Motor neuron (in vitro differentiated cells): ENCODE data around the gene IL18RAP. TPM values are rescaled to one million over a fixed set of nuclear protein-coding genes. Genes with fewer than 3 reads are reported as not detected.

Experiments used
- ATAC-seq, 8 experiments: fragments of 200-7000 bp; cut with Tn5 transposase; replicated peaks in 6 of 8; 2 replicates each; pipeline ENCODE4 v1.8.0; 2021; ENCODE audit warnings: mild to moderate bottlenecking in 8 of 8, moderate library complexity in 8 of 8
- H3K27ac ChIP-seq, 2 donors: fragments of 250-450 bp; sonication (Bioruptor Pico); 2 replicates each; pipeline ENCODE4 v1.9.0; 2021; ENCODE audit warnings: antibody characterized with exemption in 2 of 2, mild to moderate bottlenecking in 2 of 2, moderate library complexity in 1 of 2
- H3K4me1 ChIP-seq, 2 donors: fragments of 250-450 bp; sonication (Bioruptor Pico); replicated peaks in 1 of 2; 2 replicates each; pipeline ENCODE4 v1.6.1; 2021; ENCODE audit warnings: antibody characterized with exemption in 2 of 2, mild to moderate bottlenecking in 2 of 2, moderate library complexity in 1 of 2
- H3K4me3 ChIP-seq, 5 donors: fragments of 250-450 bp; sonication (Bioruptor Pico); 2 replicates each; pipeline ENCODE4 v1.9.0; 2021; ENCODE audit warnings: antibody characterized with exemption in 5 of 5, mild to moderate bottlenecking in 5 of 5, moderate library complexity in 4 of 5
- WGBS, 10 experiments: fragments of 450-650 bp; shearing (Covaris generic); methylation state at CpG; one replicate each; pipeline ENCODE4 v1.0.0; 2022; 5-methylcytosine and 5-hydroxymethylcytosine counted together
- in situ Hi-C, 9 experiments: fragments of 400-800 bp; cut with MboI; loops; one replicate each; pipeline ENCODE4 v1.15.0; 2021; ENCODE audit warnings: low sequenced_read_pairs in 9 of 9, low pct_unique_long_range_greater_than_20kb in 2 of 9; ENCODE audit not compliant: unreplicated experiment in 9 of 9
- total RNA-seq, 8 experiments: library from RNA; unstranded; fragments of 300-600 nt; gene quantifications; 2 replicates each; pipeline versions ENCODE4 v1.2.3 to v1.2.4, GENCODE V29; 2022

IL18RAP gene
- total RNA-seq, 8 experiments from 2014 or later, result 0.20 to 3.6 (median 1.9) TPM; not detected in 4

DNA sequence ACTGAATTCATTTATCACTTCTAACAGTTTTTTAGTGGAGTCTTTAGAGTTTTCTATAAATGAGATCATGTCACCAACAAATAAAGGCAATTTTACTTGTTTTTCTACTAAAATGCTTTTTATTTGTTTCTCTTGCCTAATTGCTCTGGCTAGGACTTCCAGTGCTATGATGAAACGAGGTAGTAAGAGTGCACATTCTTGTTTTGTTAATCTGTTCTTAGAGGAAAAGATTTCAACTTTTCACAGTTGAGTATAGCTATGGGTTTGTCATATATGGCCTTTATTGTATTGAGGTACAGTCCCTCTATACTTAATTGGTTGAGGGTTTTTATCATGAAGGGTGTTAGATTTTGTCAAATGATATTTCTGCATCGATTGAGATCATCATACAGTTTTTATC is 5.6 kb downstream of the IL18RAP start:
- ATAC-seq, result no peak
- 22 to 76% (median 63%) methylated on average over 1 to 2 of the region's 2 CpGs; no CpG with 5 or more reads in 2 of the 10 experiments for WGBS, 10 experiments
- in situ Hi-C loops, result loop anchor here in 3 of 9 experiments (25.0 kb wide), 3 partner anchors 166 to 541 kb away; no protein-coding TSS in a partner anchor
- Histone ChIP-seq H3K4me3 (no peak overlapping the region), H3K4me1 (no peaks in the 10 kb centered on the region), H3K27ac (no peak overlapping the region)

DNA sequence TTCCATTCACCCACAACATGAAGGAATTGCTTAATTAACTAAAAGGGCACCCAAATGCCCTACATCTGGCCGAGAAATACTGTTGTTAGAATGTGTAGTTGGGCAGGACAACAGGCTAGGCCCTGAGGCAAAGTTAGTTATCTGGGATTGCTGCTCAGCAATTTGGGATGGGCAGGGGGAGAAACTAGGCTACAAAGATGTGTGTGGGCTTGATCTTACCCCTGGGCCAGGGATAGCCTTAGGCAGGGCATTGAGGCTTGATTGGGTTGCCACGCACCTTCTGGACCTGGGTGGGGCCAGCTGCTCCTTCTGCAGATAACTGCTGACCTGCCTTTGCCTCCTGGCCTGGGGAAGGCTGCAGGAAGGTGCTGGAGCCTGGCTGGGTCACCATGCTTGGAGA is 9.4 kb downstream of the IL18RAP start:
- in situ Hi-C loops, result loop anchor here in 3 of 9 experiments (25.0 kb wide), 3 partner anchors 170 to 545 kb away; no protein-coding TSS in a partner anchor
- no peaks in the 10 kb centered on the region for H3K4me1 ChIP-seq

DNA sequence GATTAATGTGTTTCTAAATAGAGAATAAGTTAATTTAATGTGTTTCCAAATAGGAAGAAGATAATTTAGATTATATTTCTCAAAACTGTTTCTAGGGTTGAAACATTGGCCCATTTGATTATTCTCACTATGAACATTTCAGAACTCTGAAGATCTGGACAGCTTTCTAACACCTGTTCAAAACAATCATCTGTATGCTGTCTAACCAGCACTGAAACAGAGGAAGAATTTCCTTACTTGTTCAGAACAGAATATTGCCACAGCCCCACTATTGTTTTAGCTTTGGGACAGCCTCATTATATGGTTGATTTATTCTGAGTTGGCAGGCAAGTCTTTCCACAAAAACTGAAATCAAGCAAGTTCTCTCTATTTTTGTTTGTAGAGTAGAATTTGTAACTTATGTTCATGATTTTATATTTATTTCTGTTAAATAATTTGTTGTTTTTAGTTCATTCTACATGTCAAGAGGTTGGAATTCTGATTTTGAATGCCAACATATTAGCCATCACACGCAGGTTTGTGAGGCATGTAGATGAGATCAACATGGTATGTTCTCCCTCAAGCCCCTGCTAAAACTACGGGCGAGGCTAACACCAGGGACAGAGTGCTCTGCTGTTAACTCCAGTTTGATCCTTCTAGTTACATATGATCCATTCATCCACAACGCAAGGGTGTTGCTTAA is 11.2 kb downstream of the IL18RAP start:
- Histone ChIP-seq H3K27ac (no peak overlapping the region), H3K4me3 (no peak overlapping the region), H3K4me1 (no peaks in the 10 kb centered on the region)
- in situ Hi-C loops, result loop anchor here in 3 of 9 experiments (25.0 kb wide), 3 partner anchors 172 to 547 kb away; no protein-coding TSS in a partner anchor
- no peak for ATAC-seq
- WGBS, 10 experiments, result 60 to 100% (median 79%) methylated on average over 1 to 4 of the region's 4 CpGs

More for the DNA sequence above, 9.4 kb downstream of the IL18RAP start:
- Histone ChIP-seq H3K27ac (no peak overlapping the region), H3K4me3 (no peak overlapping the region)
- no peak for ATAC-seq
- 40 to 100% (median 80%) methylated on average over 1 of the region's 2 CpGs; no CpG with 5 or more reads in 4 of the 10 experiments for WGBS, 10 experiments

DNA sequence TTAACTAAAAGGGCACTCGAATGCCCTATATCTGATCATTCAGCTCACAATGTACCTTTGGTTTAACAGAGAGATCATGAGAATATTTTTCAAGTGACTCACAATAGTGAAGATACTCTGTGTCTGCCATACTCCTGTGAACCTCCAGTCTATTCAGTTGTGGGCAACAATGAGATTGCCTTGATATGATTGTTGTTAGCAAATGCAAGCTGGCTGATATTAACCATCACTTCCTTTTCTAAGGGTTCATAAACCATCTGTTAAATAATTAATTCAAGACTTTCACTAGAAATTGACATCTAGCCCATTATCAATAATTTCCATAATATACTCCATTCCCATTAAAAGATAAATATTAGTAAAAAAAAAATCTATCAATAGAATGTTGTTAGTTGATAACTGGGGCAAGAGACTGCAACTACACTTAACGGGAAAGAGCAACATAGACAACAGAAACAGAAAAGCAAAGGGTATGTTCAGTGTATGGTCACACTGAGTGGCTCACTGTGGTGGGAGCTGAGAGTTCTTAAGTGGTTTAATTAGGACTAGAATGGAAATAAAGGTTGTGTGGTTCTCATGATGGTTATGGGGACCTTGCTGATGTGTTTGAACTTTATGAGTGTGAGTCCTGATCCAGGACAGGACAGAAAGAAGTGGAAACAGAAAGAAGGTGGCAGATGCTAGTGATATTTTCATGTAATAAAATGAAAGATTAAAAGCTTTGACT is 11.9 kb downstream of the IL18RAP start:
- in situ Hi-C loops, result loop anchor here in 3 of 9 experiments (25.0 kb wide), 3 partner anchors 173 to 548 kb away; no protein-coding TSS in a partner anchor
- no peak overlapping the region for H3K4me3 ChIP-seq
- H3K27ac ChIP-seq, result no peak overlapping the region
- WGBS, 10 experiments, result 61 to 100% (median 94%) methylated on average over 1 to 2 of the region's 2 CpGs; no CpG with 5 or more reads in 1 of the 10 experiments
- no peaks in the 10 kb centered on the region for H3K4me1 ChIP-seq
- ATAC-seq, result no peak

- 40 to 100% (median 91%) methylated on average over 1 to 2 of the region's 2 CpGs for WGBS, 10 experiments
Observed at GRCh38 chr2:102435741-102436140, 12.8 kb downstream of the IL18RAP start.

GRCh38 chr2:102436323-102436722 is 13.4 kb downstream of the IL18RAP start:
- WGBS, 10 experiments, result 10 to 100% (median 67%) methylated on average over 1 to 2 of the region's 3 CpGs; no CpG with 5 or more reads in 1 of the 10 experiments
- in situ Hi-C loops, result loop anchor here in 3 of 9 experiments (25.0 kb wide), 3 partner anchors 174 to 549 kb away; no protein-coding TSS in a partner anchor
- Histone ChIP-seq H3K4me1 (no peaks in the 10 kb centered on the region), H3K4me3 (no peak overlapping the region), H3K27ac (no peak overlapping the region)
- ATAC-seq, result no peak

More at GRCh38 chr2:102435741-102436140, 12.8 kb downstream of the IL18RAP start:
- H3K4me1 ChIP-seq, result no peaks in the 10 kb centered on the region
- ATAC-seq, result no peak
- H3K27ac ChIP-seq, result no peak overlapping the region
- in situ Hi-C loops, result loop anchor here in 3 of 9 experiments (25.0 kb wide), 3 partner anchors 173 to 548 kb away; no protein-coding TSS in a partner anchor
- H3K4me3 ChIP-seq, result no peak overlapping the region

DNA sequence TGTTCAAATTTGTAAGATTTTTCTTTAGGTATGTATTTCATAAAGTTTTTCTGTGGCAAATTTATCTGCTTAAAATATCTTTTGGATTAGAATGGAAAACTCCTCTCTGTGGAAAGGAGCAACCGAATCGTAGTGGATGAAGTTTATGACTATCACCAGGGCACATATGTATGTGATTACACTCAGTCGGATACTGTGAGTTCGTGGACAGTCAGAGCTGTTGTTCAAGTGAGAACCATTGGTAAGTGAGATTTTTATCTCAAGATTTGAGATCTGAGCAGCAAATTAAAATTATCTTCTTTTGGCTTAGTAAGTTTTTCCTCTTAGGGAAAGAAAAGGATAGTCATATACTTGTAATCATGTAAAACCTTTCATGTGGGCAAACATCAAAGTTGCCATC is 14.2 kb downstream of the IL18RAP start:
- H3K4me3 ChIP-seq, result no peak overlapping the region
- in situ Hi-C loops, result loop anchor here in 3 of 9 experiments (25.0 kb wide), 3 partner anchors 175 to 550 kb away; no protein-coding TSS in a partner anchor
- no peaks in the 10 kb centered on the region for H3K4me1 ChIP-seq
- ATAC-seq, result no peak
- 30 to 100% (median 77%) methylated on average over 2 to 4 of the region's 4 CpGs; no CpG with 5 or more reads in 2 of the 10 experiments for WGBS, 10 experiments
- no peak overlapping the region for H3K27ac ChIP-seq

GRCh38 chr2:102438111-102438510 is 15.2 kb downstream of the IL18RAP start:
- 67 to 100% (median 93%) methylated on average over 1 to 3 of the region's 3 CpGs; no CpG with 5 or more reads in 2 of the 10 experiments for WGBS, 10 experiments
- no peak overlapping the region for H3K27ac ChIP-seq
- H3K4me3 ChIP-seq, result no peak overlapping the region
- no peak for ATAC-seq
- in situ Hi-C loops, result loop anchor here in 3 of 9 experiments (25.0 kb wide), 3 partner anchors 176 to 551 kb away; no protein-coding TSS in a partner anchor
- H3K4me1 ChIP-seq, result no peaks in the 10 kb centered on the region

DNA sequence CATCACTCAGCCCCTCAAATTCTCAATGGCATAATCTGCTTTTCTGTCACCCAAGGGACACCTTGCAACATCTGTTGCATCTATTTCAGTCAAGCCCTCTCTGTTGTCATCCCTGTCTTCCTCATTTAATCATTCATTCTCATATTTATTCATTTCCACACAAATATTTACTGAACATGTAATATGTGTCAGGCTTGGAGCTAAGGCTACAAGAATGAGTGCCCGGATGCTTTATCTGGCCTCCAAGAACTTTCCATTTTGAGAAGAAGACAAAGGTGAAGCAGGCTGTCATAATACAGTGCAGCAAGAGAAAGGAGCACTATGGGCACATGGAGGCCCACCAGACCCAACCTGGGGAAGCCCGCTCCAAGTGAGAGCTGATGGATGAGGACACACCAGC is 15.6 kb downstream of the IL18RAP start:
- ATAC-seq, result no peak
- in situ Hi-C loops, result loop anchor here in 3 of 9 experiments (25.0 kb wide), 3 partner anchors 176 to 551 kb away; no protein-coding TSS in a partner anchor
- Histone ChIP-seq H3K4me1 (no peaks in the 10 kb centered on the region), H3K27ac (no peak overlapping the region), H3K4me3 (no peak overlapping the region)
- WGBS, 10 experiments, result 70 to 100% (median 84%) methylated on average over 1 to 2 of the region's 2 CpGs; no CpG with 5 or more reads in 4 of the 10 experiments

GRCh38 chr2:102439065-102439695 is 16.2 kb downstream of the IL18RAP start:
- Histone ChIP-seq H3K4me1 (no peaks in the 10 kb centered on the region), H3K27ac (no peak overlapping the region), H3K4me3 (no peak overlapping the region)
- in situ Hi-C loops, result loop anchor here in 3 of 9 experiments (25.0 kb wide), 3 partner anchors 177 to 552 kb away; no protein-coding TSS in a partner anchor
- WGBS, 10 experiments, result 18 to 75% (median 58%) methylated on average over 3 to 6 of the region's 6 CpGs; no CpG with 5 or more reads in 1 of the 10 experiments
- ATAC-seq, result peak in 2 of 8 experiments; percentile 61 to 78

- no peak overlapping the region for H3K27ac ChIP-seq
- in situ Hi-C loops, result loop anchor here in 4 of 9 experiments (10.0 to 25.0 kb wide), 5 partner anchors 78 to 556 kb away; no protein-coding TSS in a partner anchor
- 6 to 55% (median 25%) methylated on average over 2 to 12 of the region's 13 CpGs; no CpG with 5 or more reads in 1 of the 10 experiments for WGBS, 10 experiments
- no peaks in the 10 kb centered on the region for H3K4me1 ChIP-seq
- H3K4me3 ChIP-seq, result no peak overlapping the region
- peak in 3 of 8 experiments; percentile 61 to 88 (median 75) for ATAC-seq
Observed at GRCh38 chr2:102442967-102443828, 20.2 kb downstream of the IL18RAP start.
